HG02610 (cell line): ENCODE results near the gene THAP10.

ENCODE experiments used
- ATAC-seq: cut with Tn5 transposase; IDR thresholded peaks from one replicate; pipeline ENCODE4 v1.9.1; 2021; ENCODE audit warnings: mild to moderate bottlenecking, moderate library complexity; ENCODE audit not compliant: unreplicated experiment

The THAP10 gene

DNA sequence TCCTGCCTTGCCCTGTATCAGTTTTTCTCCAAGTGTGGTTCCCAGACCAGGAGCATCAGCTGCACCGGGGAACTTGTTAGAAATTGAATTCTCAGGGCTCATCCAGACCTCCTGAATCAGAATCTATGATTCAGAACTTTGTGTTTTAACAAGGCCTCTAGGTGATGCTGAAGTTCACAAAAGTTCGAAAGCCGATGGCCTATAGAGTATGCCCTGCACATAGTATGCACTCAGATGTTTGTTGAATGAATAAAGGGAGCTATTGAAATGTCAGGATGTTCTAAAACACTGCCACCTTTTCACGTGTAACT lies 37.6 kb downstream of the THAP10 start:
- ATAC-seq = no peak

- no peak for ATAC-seq
These were observed 38.1 kb downstream of the THAP10 start, which contains the start of gene LARP6 for GRCh38 chr15:70853973-70854665. LARP6 (minus strand) TSS chr15:70854157; CDS start chr15:70854088, 69 bp downstream.

- ATAC-seq = no peak
These were observed 38.8 kb downstream of the THAP10 start for GRCh38 chr15:70853318-70853972.

GRCh38 chr15:70852501-70853317 lies 39.5 kb downstream of the THAP10 start:
- no peak for ATAC-seq

GRCh38 chr15:70851889-70852288 lies 40.3 kb downstream of the THAP10 start:
- ATAC-seq = no peak

DNA sequence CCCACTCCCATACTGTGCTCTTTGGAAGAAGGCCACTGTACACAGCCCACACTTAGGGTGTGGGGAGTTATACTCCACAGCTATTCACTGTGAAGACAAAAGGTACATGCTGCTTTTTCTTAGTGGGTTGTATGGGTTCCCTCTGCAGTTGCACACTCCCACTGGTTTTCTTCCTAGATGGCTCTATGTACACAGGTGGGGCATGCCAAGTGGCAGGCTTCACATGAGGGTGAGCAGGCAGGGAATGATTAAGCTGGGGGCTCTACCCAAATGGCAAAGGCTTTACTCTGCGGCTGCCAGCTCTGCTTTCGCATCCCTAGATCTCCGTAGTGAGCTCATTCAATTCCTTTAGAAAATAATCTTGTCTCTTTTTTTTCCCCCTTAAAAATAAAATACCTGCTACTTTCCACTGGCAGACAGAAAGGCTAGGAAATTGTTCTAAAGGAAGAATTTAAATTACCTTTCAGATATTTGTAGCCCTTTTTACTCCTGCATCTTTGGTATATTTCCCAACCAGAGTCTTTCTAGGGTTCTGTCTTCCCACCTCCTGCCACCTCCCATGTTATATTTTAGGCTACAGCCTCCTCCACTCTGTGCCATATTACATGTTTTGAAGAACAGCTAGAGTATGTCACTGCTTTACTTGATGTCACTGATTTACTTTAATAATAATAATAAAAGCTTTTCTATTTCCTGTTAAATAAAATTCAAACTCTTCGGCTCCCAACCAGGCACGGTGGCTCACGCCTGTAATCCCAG lies 46.5 kb downstream of the THAP10 start:
- no peak for ATAC-seq

GRCh38 chr15:70837476-70837875 lies 54.8 kb downstream of the THAP10 start:
- no peak for ATAC-seq

DNA sequence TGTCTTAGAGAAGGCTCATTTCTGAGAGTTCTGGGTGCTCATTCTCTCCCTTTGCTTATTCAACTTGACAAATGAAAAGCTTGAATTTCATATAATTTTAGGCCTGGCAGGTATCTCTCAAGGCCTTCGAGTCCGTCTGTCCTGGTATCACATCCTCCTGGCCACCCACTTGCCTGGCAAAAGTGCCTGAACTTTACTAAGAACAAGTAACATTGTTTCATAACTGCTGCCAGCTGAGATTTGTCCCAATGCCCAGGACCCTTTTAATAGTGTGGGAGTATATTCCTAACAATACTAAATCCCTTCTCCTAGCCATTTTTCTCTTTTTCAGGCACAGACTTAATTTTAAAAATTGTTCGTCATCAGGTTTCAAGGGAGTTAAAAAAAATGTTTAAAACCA lies 56.4 kb downstream of the THAP10 start:
- ATAC-seq = no peak

DNA sequence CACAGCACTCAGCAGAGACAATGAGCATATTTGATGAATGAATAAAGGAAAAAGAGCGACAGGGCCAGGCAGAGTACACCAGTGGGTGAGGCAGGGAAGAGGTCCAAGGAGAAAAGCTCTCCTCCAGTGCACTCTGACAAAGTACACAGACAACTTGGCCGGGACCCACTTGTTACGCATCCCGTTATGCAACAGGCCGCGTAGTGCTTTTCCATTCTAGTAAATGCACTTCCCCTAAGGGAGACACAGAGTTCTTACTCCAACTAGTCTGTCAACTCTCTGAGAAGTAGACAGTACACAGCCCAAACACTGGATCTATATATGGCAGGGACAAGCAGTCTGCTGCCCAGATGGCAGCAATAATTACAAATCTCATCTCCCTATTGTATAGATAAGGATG lies 56.8 kb downstream of the THAP10 start:
- no peak for ATAC-seq

DNA sequence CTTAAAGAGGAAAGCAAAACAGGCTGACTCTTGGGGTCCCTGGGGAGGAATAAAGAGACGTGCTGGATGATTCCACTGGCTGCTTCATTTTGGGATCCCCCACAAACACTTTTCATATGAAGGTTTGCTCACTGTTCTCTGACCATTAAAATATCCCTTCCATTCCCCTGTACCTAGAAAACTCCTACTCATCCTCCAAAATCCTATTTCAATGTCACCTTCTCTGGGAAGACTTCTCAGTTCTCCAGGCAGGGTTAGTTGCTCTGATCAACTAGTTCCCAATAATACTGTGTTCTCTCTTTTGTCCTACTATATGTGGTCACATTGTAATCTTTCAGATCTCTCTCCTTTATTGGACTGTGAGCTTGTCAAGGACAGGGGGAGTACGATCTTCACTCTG lies 57.2 kb downstream of the THAP10 start:
- ATAC-seq = no peak

DNA sequence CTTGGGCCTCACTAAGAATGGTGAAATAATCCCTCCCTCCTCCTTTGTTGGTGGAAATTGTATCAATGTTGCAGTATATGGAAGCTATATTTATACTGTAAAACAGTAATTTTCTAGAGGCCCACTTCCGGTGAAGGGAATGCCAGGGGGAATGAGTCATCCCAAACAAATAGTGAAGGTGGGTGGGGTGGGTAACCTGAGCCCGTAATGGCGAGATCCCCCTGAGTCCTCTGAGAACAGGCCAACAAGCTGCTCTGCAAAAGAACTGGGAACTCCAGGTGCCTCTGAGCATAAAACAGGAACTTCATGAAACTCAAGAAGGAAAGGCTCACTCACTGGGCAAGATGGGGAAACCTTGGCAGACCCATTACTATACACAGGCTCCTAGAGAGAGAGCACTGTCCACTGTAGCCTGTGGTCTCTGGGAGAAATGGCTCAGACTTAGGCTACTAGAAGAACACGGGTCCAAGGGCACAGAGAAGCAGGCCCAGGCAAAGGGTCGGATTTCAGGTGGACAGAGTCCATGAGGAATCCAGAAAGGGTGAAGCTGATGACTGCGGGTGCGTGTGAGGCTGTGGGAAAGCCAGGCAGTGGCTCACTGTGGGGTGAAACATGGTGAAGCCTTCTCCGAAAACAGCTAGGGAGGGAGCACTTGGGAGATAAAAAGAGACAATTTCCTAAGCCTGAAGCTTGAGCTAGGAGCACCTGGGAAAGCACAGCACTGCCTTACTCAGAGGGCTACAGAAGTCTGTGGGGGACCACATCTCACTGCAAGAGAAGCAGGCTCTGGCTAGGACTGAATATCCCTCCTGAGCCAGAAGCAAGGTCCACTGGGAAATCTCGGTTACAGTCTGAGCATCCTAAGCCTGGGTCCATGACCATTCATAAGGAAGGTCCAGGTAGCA lies 58.1 kb downstream of the THAP10 start:
- no peak for ATAC-seq

GRCh38 chr15:70833422-70833821 lies 58.8 kb downstream of the THAP10 start:
- no peak for ATAC-seq

DNA sequence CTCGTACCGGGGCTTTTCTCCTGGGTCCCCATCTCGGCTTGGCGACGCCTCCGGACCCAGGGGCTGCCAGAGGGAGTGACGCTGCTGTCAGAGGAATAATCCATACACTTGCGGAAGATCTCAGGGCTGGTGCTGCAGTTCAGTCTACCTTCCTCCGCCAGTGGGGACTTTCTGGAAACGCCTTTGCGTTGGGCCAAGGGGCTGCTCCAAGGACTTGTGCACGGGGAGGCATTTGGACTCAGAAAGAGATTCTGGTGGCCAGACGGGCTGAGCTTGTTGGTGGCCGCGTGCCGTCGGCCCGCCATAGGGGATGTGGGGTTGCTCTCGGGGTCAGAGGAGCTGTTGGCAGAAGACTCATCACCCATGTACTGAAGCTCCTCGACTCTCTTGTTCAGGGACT lies 60.1 kb downstream of the THAP10 start:
- ATAC-seq = no peak
